ENCODE data around the gene MMP10. TPM values are rescaled to one million over a fixed set of nuclear protein-coding genes. Genes with fewer than 3 reads are reported as not detected.

MMP10 gene
- polyA plus RNA-seq, 1 donor from 2014 or later, result not detected

DNA sequence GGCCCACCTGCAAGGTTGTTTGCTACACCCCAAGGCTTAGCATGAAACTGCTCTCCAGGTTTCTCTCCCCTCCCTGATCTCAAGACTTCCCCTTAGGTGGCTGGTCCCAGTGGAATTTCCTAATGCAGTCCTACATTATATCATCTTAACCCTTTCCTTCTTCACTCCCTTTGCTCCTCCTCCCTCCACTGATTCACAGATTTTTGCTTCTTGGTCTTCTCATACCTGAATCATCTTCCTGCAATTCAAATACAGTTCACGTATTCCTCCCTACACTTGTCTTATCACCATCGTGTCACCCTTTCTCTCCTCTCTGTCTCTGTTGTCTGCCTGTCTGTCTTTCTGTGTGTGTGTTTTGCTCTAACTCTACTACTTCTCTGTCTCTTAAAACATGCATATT lies 17.0 kb downstream of the MMP10 start:
- no peak overlapping the region for H3K9ac ChIP-seq (ENCODE audit: low read length)
- no peaks in the 10 kb centered on the region for H3F3A ChIP-seq (ENCODE audit: insufficient read depth, low read length, poor library complexity, severe bottlenecking)
- H3K9me2 ChIP-seq (ENCODE audit: insufficient read depth, low read length), result no peaks in the 10 kb centered on the region
- no peaks in the 10 kb centered on the region for H3K9me3 ChIP-seq (ENCODE audit: low read length)
- no peaks in the 10 kb centered on the region for H3K27me3 ChIP-seq (ENCODE audit: insufficient read depth, low read depth, low read length)
- H3K36me3 ChIP-seq (ENCODE audit: insufficient read depth, low read length), result no peaks in the 10 kb centered on the region
- H3K4me2 ChIP-seq (ENCODE audit: low read length), result no peak overlapping the region
- H3K27ac ChIP-seq (ENCODE audit: low read length), result no peak overlapping the region
- H4K20me1 ChIP-seq (ENCODE audit: insufficient read depth), result no peaks in the 10 kb centered on the region
- TF ChIP-seq, protein P1, sequence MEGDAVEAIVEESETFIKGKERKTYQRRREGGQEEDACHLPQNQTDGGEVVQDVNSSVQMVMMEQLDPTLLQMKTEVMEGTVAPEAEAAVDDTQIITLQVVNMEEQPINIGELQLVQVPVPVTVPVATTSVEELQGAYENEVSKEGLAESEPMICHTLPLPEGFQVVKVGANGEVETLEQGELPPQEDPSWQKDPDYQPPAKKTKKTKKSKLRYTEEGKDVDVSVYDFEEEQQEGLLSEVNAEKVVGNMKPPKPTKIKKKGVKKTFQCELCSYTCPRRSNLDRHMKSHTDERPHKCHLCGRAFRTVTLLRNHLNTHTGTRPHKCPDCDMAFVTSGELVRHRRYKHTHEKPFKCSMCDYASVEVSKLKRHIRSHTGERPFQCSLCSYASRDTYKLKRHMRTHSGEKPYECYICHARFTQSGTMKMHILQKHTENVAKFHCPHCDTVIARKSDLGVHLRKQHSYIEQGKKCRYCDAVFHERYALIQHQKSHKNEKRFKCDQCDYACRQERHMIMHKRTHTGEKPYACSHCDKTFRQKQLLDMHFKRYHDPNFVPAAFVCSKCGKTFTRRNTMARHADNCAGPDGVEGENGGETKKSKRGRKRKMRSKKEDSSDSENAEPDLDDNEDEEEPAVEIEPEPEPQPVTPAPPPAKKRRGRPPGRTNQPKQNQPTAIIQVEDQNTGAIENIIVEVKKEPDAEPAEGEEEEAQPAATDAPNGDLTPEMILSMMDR (IDR thresholded peaks at IDR 0.05; ENCODE audit: poor library complexity, severe bottlenecking), result no peak
- TF ChIP-seq, protein P2, sequence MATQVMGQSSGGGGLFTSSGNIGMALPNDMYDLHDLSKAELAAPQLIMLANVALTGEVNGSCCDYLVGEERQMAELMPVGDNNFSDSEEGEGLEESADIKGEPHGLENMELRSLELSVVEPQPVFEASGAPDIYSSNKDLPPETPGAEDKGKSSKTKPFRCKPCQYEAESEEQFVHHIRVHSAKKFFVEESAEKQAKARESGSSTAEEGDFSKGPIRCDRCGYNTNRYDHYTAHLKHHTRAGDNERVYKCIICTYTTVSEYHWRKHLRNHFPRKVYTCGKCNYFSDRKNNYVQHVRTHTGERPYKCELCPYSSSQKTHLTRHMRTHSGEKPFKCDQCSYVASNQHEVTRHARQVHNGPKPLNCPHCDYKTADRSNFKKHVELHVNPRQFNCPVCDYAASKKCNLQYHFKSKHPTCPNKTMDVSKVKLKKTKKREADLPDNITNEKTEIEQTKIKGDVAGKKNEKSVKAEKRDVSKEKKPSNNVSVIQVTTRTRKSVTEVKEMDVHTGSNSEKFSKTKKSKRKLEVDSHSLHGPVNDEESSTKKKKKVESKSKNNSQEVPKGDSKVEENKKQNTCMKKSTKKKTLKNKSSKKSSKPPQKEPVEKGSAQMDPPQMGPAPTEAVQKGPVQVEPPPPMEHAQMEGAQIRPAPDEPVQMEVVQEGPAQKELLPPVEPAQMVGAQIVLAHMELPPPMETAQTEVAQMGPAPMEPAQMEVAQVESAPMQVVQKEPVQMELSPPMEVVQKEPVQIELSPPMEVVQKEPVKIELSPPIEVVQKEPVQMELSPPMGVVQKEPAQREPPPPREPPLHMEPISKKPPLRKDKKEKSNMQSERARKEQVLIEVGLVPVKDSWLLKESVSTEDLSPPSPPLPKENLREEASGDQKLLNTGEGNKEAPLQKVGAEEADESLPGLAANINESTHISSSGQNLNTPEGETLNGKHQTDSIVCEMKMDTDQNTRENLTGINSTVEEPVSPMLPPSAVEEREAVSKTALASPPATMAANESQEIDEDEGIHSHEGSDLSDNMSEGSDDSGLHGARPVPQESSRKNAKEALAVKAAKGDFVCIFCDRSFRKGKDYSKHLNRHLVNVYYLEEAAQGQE (IDR thresholded peaks at IDR 0.05; ENCODE audit: borderline replicate concordance), result no peak
- TF ChIP-seq MXI1 (conservative IDR thresholded peaks at IDR 0.05; ENCODE audit: poor library complexity, severe bottlenecking) (no peak), TAF1 (IDR thresholded peaks at IDR 0.05; ENCODE audit: low read depth) (no peak), EZH2 (IDR thresholded peaks at IDR 0.05; ENCODE audit: borderline replicate concordance, insufficient read depth, low read length, poor library complexity, severe bottlenecking) (no peak)
- H2AFZ ChIP-seq (ENCODE audit: low read depth, low read length), result no peak overlapping the region
- H3K4me3 ChIP-seq (ENCODE audit: low read length), result no peak overlapping the region
- H3K79me2 ChIP-seq (replicated peaks; ENCODE audit: insufficient read depth, low read length), result no peaks in the 10 kb centered on the region

DNA sequence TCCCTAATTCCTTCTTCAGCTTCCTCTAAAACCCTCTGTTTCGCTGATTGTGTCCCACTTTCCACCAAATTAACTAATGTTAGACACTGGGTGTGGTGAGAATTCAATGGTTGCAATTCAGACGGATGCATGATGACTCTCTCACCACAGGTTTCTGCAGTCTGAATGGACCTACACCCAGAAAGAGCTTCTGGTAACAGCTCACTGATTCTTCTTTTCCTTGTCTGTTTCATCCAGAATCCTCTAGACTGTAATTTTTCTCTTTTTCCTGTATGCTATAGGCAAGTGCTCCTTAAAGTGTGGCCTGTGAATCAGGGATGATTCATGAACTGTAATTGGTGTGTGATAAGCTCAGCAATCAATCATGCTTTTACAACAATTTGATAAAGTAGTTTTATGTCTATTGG lies 18.1 kb downstream of the MMP10 start:
- TF ChIP-seq, protein P2 (IDR thresholded peaks at IDR 0.05; ENCODE audit: borderline replicate concordance), result no peak
- TF ChIP-seq TAF1 (IDR thresholded peaks at IDR 0.05; ENCODE audit: low read depth) (no peak), EP300 (conservative IDR thresholded peaks at IDR 0.05; ENCODE audit: poor library complexity, severe bottlenecking) (no peak), SMC3 (conservative IDR thresholded peaks at IDR 0.05; ENCODE audit: poor library complexity) (no peak), POLR2AphosphoS5 (IDR thresholded peaks at IDR 0.05) (no peak), RAD21 (conservative IDR thresholded peaks at IDR 0.05) (no peak), EZH2 (IDR thresholded peaks at IDR 0.05; ENCODE audit: borderline replicate concordance, insufficient read depth, low read length, poor library complexity, severe bottlenecking) (no peak), MXI1 (conservative IDR thresholded peaks at IDR 0.05; ENCODE audit: poor library complexity, severe bottlenecking) (no peak)
- TF ChIP-seq, protein P1 (IDR thresholded peaks at IDR 0.05; ENCODE audit: poor library complexity, severe bottlenecking), result no peak
- no peaks in the 10 kb centered on the region for H3K9me2 ChIP-seq (ENCODE audit: insufficient read depth, low read length)
- no peaks in the 10 kb centered on the region for H3K36me3 ChIP-seq (ENCODE audit: insufficient read depth, low read length)
- H3K27ac ChIP-seq (ENCODE audit: low read length), result no peak overlapping the region
- H3K9me3 ChIP-seq (ENCODE audit: low read length), result no peaks in the 10 kb centered on the region
- H3F3A ChIP-seq (ENCODE audit: insufficient read depth, low read length, poor library complexity, severe bottlenecking), result no peaks in the 10 kb centered on the region
- no peaks in the 10 kb centered on the region for H3K79me2 ChIP-seq (replicated peaks; ENCODE audit: insufficient read depth, low read length)
- H3K4me2 ChIP-seq (ENCODE audit: low read length), result no peak overlapping the region
- no peaks in the 10 kb centered on the region for H3K27me3 ChIP-seq (ENCODE audit: insufficient read depth, low read depth, low read length)
- H3K4me3 ChIP-seq (ENCODE audit: low read length), result no peak overlapping the region
- no peak overlapping the region for H3K9ac ChIP-seq (ENCODE audit: low read length)
- no peaks in the 10 kb centered on the region for H4K20me1 ChIP-seq (ENCODE audit: insufficient read depth)
- H2AFZ ChIP-seq (ENCODE audit: low read depth, low read length), result no peak overlapping the region

All from neural cell (in vitro differentiated cells).